T1000 (cell line): ENCODE measurements around the gene PSORS1C2.
"Not testable (repeated sequence)": the region's sequence is repeated elsewhere in the genome, so short reads cannot be mapped to it uniquely, and the experiment has no call there.

Experiments
- DNase-seq: peaks from one replicate; lab custom pipeline; 2025; ENCODE audit warnings: mixed read lengths; lab: John Stamatoyannopoulos, UW

PSORS1C2 gene

DNA sequence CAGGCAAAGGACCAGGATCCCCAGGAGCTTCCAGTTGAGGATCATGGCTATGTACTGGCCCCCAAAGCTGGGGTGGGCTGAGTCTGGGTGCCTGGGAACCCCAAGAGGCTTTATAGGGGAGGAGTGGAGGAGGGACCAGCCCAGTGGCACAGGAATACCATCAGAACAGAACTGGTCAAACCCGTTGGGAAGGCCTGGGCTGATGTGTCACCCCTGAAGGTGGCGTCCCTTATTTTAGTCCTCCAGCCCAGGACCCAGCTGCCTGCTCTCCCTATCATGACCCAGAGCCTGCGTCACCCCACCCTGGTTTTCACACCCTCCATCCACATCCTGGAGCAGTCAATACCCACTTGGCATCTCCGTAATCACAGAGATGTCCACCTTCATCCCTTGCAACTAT is at the start of gene PSORS1C2:
TSS of gene PSORS1C2 (minus strand) at position 85 of the 400 bp plus-strand sequence. CDS start at position 45, 40 bp downstream.
- no peak for DNase-seq

GRCh38 chr6:31187780-31188194 is 48.9 kb upstream of the PSORS1C2 start:
- DNase-seq = no peak

- no peak for DNase-seq
Measured at GRCh38 chr6:31186052-31186734, 47.3 kb upstream of the PSORS1C2 start.

DNA sequence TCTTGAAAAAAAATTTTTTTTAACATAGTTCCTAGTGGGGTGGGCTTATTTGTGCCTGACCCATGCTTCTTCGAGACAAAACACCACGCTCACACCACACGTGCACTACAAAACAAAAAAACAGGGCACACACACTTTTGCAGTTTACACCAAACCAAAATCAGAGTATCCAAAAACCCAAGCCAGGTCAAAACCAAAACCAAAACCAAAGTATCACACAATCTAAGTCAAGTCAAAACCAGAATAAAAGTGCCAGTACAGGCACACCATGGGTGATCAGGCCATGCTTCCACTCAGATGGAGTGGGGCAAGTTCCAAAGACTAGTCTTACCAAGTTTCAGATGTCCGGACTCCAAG is 46.8 kb upstream of the PSORS1C2 start:
- DNase-seq = not testable (repeated sequence)

- DNase-seq = not testable (repeated sequence)
Measured at GRCh38 chr6:31183859-31184258, 45.0 kb upstream of the PSORS1C2 start.

DNA sequence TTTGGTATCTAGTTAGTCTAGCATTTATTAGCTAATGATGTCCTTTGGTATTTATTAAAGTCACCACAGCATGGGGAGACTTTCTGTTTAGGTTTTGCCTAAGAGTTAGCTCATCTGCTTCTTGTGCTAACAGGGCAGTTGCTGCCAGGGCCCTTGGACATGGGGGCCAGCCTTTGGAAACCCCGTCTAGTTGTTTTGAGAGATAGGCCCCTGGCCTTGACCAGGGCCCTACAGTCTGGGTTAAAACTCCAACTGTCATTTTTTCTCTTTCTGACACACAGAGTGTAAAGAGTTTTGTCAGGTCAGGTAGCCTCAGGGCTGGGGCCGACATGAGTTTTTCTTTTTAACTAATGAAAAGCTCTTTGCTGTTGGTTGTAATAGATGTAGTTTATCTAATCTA is 44.4 kb upstream of the PSORS1C2 start:
- DNase-seq = not testable (repeated sequence)

GRCh38 chr6:31180500-31180899 is 41.6 kb upstream of the PSORS1C2 start:
- no peak for DNase-seq

GRCh38 chr6:31179896-31180295 is 41.0 kb upstream of the PSORS1C2 start:
- DNase-seq = no peak

DNA sequence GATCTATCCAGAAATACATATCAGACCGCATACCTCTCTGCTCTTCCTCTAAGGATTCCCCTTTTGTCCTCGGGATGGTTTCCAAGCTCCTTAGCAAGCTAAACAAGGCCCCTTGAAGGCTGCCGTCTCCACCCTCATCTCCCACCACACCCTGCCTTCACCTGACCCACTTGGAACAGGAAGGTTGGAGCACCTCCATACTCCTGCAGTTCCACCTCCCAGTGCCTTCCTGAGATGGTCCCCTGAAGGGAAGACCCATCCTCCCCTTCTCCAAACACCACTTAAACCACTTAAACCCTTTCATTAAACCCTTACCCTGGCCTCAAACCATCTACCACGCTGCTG is 40.1 kb upstream of the PSORS1C2 start:
- no peak for DNase-seq

DNA sequence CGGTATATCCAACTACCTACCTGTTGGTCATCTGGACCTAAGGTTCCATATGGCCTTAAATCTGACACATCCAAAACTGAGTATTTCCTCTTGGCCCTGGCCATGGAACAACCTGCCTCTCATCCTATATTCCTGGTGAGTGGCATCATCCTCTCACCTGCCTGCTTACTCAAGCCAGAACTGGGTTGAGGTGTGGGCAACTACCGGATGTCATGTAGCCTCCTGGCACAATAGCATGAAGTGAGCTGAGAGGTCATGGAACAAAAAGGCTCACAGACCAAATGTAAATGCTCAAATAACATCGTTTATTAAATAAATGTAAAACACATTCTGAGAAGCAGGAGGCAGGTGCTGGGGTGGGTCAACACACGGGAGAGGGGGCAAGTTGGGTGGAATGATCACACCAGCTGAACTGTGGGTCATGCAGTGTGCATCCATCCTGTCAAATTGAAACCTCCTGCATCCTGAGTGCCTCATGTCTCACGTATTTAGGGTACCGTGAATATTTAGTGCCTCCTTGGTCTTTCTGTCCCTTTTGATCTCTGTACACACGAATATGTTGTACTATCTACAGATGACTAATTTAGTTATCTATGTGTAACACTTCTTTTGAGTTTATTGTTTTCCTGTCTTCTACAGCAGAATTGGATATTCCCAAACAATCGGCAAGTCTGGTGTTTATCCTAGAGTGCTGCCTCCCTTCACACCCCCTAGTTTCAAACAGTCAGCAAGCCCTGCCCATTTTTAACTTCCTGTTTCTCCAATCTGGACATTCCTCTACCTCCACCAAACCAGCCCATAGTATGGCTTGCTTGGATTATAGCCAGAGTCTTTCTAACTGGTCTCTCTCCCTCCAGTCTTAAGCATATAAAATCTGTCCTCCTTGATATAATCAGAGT is 39.5 kb upstream of the PSORS1C2 start:
- DNase-seq = no peak

DNA sequence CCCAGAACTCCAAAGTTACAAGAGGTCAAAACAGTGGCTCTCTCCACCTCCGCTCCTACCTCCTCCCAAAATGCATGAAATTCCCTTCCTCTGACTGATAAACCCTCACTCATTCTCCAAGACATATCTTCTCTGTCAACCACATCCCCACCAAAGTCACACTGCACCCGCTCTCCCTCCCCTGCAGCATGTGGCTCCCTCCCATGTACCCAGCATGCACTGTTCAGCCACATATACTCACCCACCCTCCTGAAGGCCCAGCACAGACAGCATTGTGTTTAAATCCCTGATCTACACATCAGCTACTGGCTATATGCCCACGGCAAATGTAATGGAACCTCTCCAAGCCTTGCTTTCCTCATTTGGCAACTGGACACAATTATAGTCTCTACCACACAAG is 37.1 kb upstream of the PSORS1C2 start:
- DNase-seq = no peak

- no peak for DNase-seq
Measured at GRCh38 chr6:31174378-31174777, 35.5 kb upstream of the PSORS1C2 start.

DNA sequence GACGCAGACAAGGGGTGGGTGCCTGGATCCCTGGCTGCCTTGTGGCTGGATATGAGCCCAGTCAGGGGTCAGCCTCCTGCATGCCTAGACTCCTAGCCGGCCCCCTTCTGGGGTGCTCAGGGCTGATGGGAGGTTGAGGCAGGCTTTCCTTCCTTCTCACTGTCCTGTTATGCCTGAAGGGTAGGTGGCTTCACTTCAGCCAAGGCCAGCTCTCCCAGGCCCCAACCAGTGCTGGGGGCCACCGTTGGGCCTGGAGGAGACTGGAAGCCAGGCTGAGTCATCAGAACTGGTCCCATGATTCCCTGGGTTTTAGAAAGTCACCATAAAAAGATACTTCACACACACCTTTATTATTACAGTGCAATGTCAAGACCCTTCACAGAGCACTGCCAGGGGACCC is 34.5 kb upstream of the PSORS1C2 start:
- no peak for DNase-seq

DNA sequence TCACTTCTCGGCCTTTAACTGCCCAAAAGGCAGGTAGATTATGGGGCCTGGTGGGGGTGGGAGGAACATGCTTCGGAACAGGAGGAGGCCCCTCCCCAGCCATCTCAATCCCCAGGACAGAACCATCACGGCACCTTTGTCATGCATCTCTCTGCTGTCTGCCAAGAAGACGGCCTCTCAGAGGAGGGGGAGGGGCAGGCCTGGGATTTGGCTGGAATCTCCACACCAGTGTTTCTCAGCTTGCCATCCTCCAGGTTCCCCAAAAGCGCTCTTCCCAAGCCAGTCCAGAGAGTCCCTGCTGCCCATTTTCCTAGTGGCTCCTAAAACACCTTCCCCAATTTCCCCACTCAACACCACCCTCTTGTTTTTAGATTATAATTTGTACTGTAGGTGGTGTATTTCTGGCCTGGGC is 34.1 kb upstream of the PSORS1C2 start:
- DNase-seq = no peak

- no peak for DNase-seq
Measured at GRCh38 chr6:31171931-31172905, 33.4 kb upstream of the PSORS1C2 start.

- DNase-seq = no peak
Measured at GRCh38 chr6:31170987-31171671, 32.3 kb upstream of the PSORS1C2 start.

- DNase-seq = no peak
Measured at GRCh38 chr6:31170600-31170881, 31.7 kb upstream of the PSORS1C2 start, which contains the start of gene POU5F1. Gene POU5F1, minus strand, starts transcription at chr6:31170682. Its CDS starts 62 bp downstream, at chr6:31170620.

DNA sequence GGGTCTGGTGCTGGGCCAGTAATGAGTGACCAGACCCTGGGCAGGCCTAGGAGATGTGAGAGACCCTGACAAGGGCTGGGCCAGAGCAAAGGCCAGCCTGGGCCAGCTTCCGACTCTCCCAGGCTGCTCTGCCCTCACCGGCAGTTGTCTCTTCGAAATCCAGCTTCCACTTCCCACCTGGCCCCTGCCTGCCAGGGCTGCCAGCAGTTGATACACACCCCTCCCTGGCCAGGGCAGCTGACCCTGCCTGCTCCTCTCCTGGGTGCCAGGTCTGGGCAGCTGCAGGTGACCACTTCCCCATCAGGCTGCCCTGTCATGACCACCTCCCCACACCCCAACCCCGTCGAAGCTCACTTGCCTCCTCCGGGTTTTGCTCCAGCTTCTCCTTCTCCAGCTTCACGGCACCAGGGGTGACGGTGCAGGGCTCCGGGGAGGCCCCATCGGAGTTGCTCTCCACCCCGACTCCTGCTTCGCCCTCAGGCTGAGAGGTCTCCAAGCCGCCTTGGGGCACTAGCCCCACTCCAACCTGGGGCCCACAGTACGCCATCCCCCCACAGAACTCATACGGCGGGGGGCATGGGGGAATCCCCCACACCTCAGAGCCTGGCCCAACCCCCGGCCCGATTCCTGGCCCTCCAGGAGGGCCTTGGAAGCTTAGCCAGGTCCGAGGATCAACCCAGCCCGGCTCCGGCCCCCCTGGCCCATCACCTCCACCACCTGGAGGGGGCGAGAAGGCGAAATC is 31.2 kb upstream of the PSORS1C2 start:
- not testable (repeated sequence) for DNase-seq

DNA sequence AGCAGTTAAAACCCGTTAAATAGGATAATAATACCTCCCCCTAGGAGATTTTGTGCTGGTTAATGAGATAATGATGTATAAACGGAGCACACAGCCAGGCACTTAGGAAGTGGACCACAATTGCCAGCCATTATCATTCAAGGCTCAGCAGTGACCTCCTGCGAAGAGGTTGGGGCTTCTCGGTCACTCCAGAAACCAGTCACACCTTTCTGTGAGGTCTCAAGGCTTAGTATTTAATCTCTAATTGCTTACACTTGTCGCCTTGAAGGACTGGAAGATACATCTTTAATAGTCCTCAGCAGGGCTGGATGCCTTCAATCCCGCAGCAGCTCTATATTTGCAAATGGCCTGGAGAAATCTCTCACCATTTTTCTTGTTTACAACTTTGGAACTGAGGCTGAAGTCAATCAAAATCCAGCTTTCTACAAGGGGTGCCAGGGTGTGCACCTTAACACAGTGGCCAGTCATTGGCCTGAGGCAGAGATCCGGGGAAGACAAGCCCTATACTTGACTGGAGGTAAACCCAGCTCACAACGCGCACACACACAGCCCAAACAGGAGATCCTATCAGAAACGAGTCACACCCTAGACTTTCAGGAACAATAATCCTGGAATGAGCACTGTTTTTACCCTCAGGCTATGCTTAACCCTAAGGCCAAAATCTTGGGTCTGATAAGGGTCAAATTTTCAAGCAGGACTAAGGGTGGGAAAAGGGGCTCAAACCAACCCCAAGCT is 30.4 kb upstream of the PSORS1C2 start:
- no peak for DNase-seq

DNA sequence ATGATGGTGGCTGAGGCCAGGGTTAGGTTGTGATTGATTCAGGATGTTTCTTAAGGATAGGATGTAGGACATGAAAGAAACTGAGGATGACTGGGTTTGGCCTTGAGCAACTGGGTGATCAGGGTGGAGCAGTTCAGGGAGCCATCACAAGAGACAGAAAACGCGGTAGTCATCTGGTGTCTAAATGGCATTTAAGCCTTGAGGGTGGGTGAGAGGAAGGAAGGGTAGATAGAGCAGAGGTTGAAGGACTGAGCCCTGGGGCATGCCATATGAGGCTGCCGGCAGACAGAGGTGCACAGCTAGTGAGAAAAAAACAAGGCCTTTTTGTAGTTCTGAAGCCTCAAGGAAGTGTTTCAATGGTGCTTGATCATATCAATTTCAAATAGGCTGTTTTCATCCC is 29.7 kb upstream of the PSORS1C2 start:
- no peak for DNase-seq
